ENCODE data around the gene CLCN4.

DNA sequence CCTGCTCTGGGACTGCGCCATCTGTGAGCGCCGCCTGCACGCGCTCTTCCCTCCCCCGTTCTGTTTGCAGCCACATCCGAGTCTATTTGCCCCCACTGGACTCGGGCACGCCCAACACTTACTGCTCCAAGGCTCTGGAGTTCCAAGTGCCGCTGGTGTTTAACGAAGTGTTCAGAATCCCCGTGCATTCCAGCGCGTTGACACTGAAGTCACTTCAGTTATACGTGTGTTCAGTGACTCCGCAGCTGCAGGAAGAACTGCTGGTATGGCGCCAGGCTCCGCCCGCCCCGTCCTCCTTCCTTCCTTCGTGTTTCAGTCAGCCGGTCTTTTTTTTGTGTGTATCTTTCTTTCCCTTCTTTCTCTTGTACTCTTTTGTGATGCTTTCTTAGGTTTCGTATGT, 30.7 kb upstream of the CLCN4 start:
- TF ChIP-seq, protein P1, sequence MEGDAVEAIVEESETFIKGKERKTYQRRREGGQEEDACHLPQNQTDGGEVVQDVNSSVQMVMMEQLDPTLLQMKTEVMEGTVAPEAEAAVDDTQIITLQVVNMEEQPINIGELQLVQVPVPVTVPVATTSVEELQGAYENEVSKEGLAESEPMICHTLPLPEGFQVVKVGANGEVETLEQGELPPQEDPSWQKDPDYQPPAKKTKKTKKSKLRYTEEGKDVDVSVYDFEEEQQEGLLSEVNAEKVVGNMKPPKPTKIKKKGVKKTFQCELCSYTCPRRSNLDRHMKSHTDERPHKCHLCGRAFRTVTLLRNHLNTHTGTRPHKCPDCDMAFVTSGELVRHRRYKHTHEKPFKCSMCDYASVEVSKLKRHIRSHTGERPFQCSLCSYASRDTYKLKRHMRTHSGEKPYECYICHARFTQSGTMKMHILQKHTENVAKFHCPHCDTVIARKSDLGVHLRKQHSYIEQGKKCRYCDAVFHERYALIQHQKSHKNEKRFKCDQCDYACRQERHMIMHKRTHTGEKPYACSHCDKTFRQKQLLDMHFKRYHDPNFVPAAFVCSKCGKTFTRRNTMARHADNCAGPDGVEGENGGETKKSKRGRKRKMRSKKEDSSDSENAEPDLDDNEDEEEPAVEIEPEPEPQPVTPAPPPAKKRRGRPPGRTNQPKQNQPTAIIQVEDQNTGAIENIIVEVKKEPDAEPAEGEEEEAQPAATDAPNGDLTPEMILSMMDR (conservative IDR thresholded peaks at IDR 0.05), result no peak
- no peak for TF ChIP-seq ZFX (IDR thresholded peaks at IDR 0.05)

Data from C4-2B (cell line).